NCI-H1694 treated with DMSO at 0.1 percent for 48 hours (cell line): Measurements from ENCODE around the gene SLC25A5.
A peak's percentile ranks its signal among the peaks of the same experiment; 100 is the strongest.
"Not testable (repeated sequence)": the region's sequence is repeated elsewhere in the genome, so short reads cannot be mapped to it uniquely, and the experiment has no call there.

Experiments used
- DNase-seq: peaks from one replicate; lab custom pipeline; 2025; lab: John Stamatoyannopoulos, UW

SLC25A5 gene

DNA sequence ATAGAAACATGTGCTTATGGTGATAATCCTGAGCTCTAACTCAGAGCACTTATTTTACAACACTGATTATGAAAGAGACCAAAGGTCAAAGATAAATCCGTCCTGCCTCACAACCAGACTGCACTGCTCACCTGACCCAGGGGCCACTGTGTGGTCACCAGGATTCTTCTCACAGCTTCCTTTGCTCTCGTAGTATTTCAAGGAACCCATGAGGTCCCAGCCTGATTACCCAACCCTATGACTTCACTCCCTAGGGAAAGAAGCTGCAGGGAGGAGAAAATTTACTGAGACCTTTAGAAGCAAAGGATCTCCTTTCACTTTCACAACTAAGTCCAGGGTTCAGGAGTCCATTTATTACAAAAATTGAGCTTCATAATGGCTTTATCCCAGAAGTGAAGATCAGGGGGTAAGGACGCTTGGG, 9.6 kb downstream of the SLC25A5 start:
- no peak for DNase-seq

DNA sequence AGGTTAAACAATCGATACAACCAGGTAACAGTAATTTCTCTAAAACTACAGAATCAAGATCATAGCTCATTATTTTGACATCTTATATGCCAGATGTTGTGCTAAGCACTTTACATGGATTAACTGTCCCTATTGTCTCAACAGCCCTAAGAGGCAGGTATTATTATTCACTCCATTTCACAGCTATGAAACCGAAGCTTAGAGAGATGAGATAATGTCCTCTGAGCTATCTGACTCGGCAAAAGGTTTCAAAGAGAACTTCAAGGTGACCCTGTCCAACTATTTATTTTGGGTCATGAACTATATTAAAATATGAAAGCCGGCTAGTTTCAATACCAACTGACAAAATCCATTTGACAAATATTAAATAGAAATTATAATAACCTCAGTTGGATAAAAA, 10.3 kb downstream of the SLC25A5 start:
- no peak for DNase-seq

DNA sequence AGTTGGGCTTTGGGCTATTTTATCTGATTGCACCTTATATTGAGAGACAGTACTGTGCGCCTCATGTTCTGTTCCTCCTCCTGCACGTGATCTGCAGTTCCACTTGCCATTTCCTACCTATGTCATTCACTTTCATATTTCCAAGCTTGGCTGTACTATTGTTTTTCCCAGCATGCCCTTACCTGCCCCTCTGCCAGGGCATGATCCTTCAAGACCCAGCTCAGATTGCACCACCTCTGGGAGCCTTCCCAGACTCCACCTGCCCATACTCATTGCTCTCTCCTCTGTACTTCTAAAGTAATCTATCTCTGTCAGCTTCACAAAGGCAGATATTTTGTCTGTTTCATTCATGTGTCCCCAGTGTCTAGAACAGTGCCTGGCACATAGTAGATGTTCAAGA, 11.6 kb downstream of the SLC25A5 start:
- DNase-seq = no peak

DNA sequence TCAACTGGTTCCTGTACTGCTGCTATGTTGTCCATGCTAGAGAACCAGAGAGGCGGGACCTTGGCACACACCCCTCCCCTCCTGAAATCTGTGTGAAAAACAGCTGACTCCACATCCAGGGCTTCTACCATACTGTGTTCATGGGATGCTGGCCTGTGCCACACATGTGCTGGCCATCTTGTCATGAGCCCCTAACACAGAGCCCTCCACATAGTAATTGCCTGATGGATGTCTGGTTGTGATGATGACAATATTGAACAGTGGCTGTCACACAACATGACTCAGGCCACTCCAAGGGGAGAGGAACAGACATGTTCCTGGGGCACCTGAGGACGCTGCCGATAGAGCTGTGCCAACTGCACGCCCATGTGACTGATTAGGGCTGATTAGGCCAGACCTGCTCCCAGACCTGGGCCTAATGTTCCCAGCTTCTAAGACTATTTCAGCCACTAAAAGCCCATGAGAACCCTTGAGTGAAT, 13.1 kb downstream of the SLC25A5 start:
- no peak for DNase-seq

DNA sequence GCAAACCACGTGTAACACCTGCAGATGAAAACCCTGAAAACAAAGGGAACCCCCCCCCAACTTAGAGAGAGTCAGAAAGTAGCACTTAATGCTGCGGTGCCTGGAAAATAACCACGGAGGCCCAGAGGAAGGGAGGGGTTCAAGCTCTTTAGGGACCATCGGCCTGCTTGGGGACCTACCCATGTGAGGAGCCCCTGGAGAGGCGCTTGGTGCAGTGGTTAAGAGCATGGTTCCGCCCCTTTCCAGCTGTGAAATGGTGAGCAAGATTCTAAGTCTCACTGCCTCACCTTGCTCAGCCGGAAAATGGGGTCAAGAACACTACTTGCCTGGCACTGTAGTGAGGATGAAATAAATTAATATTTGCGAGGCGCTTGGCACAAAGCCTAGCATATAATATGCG, 13.8 kb downstream of the SLC25A5 start:
- no peak for DNase-seq

DNA sequence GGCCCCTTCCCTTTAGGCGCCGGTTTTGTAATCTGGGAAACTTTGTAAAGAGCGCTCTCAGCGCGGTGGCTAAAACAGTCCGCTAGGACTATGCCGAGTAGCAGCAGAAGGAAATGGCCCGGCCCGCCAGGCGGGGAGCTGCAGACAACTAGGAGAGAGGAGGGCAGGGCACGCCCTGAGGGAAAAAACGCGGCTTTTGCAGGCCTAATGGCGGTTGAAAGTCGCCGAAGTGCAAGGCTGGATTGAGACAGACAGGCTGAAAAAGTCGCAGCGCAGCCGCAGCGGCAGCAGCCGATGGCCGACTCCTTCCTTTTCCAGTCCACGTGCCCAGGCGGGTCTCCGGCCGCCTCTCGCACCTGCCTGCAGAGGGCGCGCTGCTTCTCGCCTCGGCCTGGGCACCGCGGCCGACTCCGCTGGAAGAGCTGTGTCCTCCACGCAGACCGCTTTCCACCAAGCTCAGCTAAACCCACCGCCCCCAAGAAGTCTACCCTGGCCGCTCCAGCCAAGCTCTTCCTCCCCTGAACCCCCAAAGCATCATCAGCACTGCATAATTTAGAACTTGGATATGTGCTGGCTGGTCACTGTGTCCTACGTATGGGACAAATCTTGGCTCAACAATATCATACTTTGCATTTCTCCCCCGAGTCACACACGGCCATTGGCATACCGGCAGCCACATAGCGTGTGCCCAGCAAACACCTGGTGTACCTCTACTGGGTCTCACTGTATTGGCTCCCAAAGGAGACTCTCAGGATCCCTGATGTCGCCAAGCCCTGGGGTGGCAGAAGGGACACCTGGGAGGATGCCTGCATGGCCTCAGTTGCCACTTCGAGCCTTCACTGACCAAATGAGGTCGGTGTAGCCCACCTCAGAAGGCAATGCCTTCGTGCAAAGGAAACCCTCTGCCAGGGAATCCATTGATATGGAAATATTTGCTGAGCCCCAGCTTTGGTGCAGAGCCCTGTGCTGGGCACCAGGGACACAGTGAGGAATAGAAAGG, 14.5 kb downstream of the SLC25A5 start:
- DNase-seq = peak; percentile 11

DNA sequence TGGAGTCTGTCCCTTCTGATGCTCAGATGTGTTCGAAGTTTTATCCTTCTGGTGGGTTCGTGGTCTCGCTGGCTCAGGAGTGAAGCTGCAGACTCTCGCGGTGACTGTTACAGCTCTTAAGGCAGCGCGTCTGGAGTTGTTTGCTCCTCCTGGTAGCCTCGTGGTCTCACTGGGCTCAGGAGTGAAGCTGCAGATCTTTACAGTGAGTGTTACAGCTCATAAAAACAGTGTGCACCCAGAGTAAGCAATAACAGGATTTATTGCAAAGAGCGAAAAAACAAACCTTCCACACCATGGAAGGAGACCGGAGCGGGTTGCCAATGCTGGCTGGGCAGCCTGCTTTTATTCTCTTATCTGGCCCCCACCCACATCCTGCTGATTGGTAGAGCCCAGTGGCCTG, 18.5 kb downstream of the SLC25A5 start:
- DNase-seq = no peak

DNA sequence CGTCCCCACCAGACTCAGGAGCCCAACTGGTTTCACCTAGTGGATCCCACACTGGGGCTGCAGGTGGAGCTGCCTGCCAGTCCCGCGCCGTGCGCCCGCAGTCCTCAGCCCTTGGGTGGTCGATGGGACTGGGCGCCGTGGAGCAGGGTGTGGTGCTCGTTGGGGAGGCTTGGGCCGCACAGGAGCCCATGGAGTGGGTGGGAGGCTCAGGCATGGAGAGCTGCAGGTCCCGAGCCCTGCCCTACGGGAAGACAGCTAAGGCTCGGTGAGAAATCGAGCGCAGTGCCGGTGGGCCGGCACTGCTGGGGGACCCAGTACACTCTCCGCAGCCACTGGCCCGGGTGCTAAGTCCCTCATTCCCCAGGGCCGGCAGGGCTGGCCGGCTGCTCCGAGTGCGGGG, 19.5 kb downstream of the SLC25A5 start:
- DNase-seq = not testable (repeated sequence)

DNA sequence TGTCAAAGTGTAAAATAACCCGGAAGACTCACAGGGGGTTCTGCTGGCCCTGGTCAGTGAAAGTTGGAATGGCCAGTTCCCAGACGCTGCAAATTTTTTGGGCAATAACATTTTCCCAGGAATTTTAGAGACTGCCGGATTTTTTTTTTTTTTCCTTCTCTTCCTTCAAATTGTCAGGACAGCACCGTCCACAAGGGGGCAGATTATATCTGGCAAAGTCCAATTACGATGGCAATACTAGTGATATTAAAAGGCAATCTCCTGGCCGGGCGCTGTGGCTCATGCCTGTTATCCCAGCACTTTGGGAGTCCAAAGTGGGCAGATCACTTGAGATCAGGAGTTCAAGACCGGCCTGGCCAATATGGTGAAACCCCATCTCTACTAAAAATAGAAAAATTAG, 20.5 kb downstream of the SLC25A5 start:
- peak; percentile 13 for DNase-seq

DNA sequence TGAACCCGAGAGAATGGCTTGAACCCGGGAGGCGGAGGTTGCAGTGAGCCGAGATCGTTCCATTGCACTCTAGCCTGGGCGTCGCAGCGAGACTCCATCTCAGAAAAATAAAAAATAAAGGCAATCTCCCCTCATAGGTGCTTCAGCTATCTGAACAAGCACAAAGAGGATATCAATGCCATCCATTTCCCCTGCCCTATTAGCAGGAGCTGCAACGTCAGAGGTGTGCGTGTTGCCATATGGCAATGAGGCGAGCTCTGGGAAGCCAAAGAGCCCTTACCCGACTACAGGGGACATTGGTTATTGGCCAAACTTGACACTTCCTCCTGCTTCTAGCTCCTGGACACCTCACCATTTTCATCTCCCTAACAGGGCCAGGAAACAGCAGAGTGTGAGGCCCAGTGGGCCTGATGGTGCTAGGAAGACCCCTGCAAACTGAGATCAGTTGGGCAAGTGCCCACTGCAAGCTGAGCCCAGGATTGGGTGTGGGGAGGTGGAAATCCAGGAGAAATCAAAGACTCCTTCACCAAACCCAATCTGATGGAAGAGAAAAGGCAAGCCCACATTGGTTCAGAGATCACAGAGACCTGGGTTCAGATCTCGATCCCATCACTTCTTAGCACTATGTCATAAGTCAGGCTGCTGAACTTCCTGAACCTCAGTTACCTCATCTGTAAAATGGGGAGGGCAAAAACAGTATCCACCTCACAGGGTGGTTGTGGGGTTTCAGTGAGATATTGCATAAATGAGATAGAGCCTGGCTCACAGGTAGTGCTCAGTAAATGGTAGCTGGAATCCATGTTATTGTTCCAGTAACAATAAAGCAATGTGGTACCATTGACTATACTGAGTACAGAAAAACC, 21.2 kb downstream of the SLC25A5 start:
- DNase-seq = no peak

DNA sequence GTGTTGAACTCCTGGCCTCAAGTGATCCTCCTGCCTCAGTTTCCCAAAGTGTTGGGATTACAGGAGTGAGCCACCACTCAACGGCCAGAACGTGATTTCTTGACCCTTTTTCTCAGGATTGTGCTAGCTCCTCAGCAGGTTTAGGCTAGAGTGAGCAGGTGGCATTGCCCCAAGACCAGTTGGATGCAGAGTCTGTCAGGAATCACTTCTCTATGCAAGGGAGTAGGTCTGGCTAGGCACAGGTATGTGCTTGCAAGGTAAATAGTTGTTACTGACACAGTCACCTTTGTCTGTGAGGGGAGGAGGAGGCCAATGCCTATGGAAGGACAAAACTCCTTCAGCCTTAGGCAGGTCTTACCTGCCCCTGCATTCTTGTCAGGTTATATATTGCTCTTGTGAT, 24.2 kb downstream of the SLC25A5 start:
- DNase-seq = no peak

DNA sequence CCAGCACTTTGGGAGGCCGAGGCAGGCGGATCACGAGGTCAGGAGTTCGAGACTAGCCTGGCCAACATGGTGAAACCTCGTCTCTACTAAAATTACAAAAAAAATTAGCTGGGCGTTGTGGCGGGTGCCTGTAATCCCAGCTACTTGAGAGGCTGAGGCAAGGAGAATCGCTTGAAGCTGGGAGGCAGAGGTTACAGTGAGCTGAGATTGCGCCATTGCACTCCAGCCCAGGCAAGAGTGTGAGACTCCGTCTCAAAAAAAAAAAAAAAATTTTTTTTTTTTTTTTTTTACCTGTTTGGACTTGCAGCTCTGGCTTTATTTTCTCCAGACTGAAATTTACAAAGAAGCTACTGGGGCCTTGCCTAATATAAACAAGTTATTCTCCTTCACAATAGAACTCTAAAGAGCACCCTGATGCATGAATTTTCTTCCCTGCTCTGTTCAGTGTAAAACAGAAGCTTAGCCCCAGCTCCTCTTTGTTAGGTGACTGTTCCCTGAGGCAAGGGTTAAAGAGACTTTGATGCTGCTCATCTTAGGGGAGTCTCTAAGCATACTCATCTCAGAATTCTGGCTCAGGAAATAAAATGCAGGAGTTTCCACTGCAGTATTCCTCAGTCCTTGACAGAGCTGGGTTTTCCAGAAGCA, 25.7 kb downstream of the SLC25A5 start:
- not testable (repeated sequence) for DNase-seq

DNA sequence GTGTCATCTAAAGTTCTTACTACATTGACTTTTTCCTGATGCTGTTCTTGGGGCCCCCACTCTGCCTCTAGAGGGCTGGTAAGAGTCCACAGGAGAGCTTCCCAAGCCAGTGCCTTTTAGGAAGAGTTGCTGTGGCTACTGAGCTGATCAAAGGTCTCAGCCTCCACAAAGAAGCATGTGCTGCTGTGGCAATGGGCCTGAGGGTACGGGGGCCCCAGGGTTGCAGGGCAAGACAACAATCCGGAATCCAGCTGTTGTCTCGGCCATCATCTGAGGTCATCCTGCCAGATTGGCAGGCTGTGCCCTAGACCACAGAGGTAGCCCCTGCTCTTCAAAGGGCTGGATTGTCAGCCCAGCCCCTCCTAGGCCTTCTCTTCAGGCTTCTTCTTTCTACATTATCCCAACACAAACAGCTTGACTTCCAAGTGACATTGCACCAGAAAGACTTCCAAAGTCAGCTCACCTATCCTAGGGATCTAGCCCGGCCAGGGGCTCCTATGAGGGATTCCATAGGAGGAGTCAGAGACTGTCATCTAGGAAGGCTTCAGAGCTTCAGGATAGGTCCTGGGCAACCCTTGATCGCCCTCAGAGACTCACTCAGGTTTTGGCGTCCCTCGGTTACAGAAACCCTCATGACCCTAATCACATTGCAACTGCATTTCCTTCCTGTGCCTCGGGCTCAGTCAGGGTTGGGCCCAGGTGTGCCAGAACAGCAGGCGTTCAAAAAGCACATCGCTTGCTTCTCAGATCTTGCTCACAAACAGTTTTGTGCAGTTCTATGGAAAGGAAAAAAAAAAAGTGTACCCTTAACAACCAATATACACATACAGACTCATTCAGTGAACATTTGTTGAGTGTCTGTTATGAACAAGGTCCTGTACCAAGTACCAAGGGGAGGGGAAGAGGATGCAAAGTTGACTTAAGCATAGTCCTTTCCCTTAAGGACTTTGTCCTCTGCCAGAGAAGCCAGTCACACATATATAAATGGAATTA, 27.8 kb downstream of the SLC25A5 start:
- no peak for DNase-seq

DNA sequence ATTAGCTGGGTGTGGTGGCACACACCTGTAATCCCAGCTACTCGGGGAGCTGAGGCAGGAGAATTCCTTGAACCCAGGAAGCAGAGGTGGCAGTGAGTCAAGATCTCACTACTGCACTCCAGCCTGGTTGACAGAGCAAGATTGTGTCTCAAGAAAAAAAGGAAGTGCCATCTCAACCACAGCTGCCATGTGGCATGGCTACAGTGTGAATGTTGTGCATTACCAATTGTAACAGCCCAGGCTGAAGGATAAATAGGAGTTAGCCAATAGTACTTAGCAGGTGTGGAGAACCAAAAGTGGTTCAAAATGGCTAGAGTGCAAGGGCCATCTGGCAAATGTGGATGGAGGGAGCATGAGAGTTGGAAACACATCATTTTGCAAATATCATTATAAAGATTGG, 28.9 kb downstream of the SLC25A5 start:
- DNase-seq = no peak

DNA sequence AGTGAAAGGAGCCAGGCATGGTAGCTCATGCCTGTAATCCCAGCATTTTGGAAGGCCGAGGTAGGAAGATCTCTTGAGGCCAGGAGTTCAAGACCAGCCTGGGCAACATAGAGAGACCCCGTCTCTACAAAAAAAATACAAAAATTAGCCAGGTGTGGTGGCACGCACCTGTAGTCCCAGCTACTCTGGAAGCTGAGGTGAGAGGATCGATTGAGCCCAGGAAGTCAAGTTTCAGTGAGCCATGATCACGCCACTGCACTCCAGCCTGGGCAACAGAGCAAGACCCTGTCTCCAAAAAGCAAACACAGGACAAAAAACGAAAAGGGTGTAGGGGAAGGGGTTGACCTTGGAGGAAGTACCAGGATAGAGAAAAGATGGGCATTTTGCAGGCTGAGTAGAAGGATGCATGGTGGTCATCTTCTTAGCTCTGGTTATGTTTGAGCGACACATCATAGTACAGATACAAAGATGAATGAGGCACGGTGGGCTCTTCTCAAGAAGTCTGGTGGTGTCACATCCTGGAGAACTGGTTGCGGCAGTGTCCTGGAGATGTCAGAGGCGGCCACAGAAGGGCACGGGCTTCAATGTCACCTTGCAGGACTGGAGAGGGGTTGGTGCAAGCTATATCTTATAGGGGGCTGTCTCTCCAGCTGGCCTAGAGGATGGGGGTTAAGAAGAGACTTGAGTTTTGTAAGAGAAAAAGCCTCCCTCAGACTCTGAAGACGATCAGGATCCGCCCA, 32.0 kb downstream of the SLC25A5 start:
- no peak for DNase-seq

DNA sequence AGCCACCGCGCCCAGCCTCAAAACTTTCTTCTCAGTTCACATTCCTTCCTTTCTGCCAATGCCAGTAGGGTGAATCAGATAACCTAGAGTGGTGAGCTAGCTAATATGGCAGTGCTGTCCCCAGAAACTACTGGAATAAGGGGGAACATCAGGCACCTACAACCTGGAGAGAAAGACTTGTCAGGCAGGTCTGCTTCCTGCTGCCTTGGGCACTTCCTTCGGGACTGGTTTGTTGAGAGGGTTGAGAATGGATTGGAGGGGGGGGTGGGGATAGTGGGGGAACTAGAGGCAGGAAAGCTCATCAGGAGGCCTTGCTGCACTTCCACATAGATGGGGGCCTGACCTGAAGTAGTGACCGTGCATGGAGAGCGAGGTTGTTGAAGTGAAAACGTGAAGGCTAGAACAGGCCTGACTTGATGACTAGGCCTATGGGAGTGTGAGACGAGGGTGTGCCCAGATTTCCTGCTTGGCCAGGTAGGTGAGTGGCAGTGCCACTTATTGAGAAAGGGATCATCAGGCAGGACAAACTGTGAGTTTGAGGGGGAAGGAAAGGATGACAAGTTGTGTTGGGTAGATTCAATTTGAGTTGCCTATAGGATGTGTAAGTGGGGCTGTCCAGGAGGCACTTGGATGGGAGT, 33.4 kb downstream of the SLC25A5 start:
- no peak for DNase-seq

DNA sequence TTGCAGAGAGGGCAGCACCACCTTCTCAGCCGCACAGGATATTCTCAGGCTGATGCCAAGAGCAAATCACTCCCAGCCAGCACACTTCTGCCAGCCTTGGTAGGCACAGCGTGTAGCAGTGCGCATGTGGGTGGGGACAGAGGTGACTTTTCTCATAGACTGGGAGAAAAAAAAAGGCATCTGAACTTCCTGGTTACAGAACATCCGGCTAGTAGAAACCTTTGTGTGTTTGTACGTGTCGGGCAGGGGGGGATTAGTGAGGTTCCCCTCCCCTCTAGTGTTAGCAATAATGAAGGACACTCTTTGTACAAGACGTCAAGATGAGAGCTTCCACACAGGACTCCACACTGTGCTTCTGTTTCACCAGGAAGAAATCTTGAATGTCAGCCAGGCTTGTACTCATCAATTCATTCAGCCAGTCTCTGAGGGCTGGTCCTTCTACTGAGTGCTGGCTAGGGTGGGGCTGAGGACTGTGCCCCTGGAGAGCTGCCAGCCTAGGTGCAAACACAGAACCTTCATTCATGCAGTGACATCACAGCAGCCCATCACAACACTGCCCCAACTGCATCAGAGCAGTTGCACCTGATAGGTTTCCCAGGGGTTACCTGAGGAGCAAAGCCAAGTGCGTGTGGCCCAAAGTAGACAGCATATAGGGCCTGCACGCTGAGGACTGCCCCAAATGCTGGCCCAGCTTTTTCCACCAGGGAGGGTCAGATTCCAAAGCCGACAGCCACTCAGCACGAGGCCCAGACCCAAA, 34.7 kb downstream of the SLC25A5 start:
- no peak for DNase-seq

DNA sequence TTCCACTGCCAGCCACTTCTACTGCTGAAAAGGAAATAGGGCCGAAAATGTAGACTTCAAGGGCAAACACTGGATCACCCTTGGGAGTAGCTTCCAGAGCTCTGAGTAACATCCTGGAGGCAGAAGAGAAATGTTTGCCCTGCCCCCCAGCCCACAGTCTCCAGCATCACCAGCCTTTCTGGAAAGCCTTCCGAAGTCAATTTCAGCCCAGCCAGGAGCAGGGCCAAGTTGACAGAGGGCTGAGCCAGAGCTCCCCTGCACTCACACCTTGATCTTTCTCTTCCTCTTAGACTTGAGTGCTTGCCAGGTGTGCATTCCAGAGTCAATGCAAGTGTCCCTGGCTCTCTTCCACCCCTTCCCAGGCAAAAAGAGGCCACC, 35.2 kb downstream of the SLC25A5 start:
- DNase-seq = no peak

DNA sequence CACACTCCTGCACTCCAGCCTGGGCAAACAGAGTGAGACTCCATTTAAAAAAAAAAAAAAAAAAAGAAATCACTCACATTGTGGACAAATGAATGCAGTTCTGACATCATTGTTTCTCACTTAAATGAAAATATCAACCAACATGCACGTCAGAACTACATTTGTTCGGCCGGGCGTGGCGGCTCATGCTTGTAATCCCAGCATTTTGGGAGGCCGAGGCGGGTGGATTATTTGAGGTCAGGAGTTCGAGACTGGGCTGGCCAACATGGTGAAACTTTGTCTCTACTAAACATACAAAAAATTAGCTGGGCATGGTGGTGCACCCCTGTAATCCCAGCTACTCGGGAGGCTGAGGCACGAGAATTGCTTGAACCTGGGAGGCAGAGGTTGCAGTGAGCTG, 36.9 kb downstream of the SLC25A5 start:
- not testable (repeated sequence) for DNase-seq
